Measurements from ENCODE around the gene SOCS2.
A peak's percentile ranks its signal among the peaks of the same experiment; 100 is the strongest.

Gene SOCS2

DNA sequence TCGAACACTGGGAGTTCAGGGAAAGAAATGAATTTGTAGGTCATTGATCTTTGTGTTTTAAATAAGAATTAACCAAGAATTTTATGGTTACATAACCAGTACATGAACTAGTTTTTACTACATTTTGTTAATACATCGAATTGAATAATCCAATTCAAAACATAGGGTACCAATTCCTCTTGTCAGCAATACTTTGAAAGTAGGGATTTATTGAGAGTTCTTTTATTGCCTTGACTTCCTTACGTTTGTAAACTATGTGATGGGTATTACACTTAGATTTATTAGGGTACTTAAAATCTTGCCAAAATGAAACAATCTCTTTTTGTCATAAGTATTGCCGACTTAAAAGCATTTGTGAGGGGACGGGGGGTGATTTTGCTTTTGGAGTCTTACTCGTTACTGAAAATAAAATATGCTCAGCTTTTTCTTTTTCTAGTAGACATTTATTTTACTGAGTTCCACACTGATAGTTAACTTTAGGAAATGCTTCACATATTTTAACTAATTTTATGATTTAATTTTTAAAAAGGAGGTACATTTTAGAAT lies 22.4 kb downstream of the SOCS2 start:
- no peak for TF ChIP-seq Cebpa-rat (IDR thresholded peaks at IDR 0.05)
- Histone ChIP-seq H3K36me3 (no peaks in the 10 kb centered on the region), H3K4me3 (peak overlapping the region in 4 of 10 experiments; percentile 3 to 27 (median 7); a peak in 6 of 20 replicates), H4K20me1 (peaks cover 0 to 11% (median 0%) of the 10 kb centered on the region in 11 experiments; a peak in 3 of 22 replicates), H3K27me3 (peaks cover 66 to 79% (median 72%) of the 10 kb centered on the region in 11 experiments), H3K4me2 (peak overlapping the region; percentile 24 to 79 (median 55); a peak in 17 of 22 replicates), H3K9me3 (replicated peaks in 1 of 11) (peaks cover 0 to 6% (median 0%) of the 10 kb centered on the region in 11 experiments; a peak in 4 of 22 replicates), H3K9ac (peak overlapping the region in 8 of 11 experiments; percentile 50 to 82 (median 77); a peak in 15 of 22 replicates), H3K27ac (peak overlapping the region in 9 of 11 experiments; percentile 29 to 91 (median 86); a peak in 18 of 22 replicates), H3K4me1 (peaks cover 5 to 65% (median 50%) of the 10 kb centered on the region in 10 experiments; a peak in 18 of 20 replicates)

- H3K9me3 ChIP-seq (replicated peaks in 1 of 11): peaks cover 0 to 6% (median 0%) of the 10 kb centered on the region in 11 experiments; a peak in 4 of 22 replicates
- peak overlapping the region in 8 of 11 experiments; percentile 50 to 82 (median 77); a peak in 16 of 22 replicates for H3K9ac ChIP-seq
- H3K27ac ChIP-seq: peak overlapping the region in 8 of 11 experiments; percentile 80 to 91 (median 88); a peak in 17 of 22 replicates
- H3K27me3 ChIP-seq: peaks cover 61 to 73% (median 67%) of the 10 kb centered on the region in 11 experiments
- peak overlapping the region in 3 of 10 experiments; percentile 3 to 20 (median 8); a peak in 6 of 20 replicates for H3K4me3 ChIP-seq
- H3K4me2 ChIP-seq: peak overlapping the region in 10 of 11 experiments; percentile 24 to 79 (median 60); a peak in 17 of 22 replicates
- H3K36me3 ChIP-seq: no peaks in the 10 kb centered on the region
- no peak for TF ChIP-seq Cebpa-rat (IDR thresholded peaks at IDR 0.05)
- H3K4me1 ChIP-seq: peaks cover 5 to 59% (median 45%) of the 10 kb centered on the region in 10 experiments; a peak in 18 of 20 replicates
- H4K20me1 ChIP-seq: peaks cover 0 to 11% (median 0%) of the 10 kb centered on the region in 11 experiments; a peak in 3 of 22 replicates
Observed at GRCh38 chr12:93595351-93595750, 22.9 kb downstream of the SOCS2 start.

DNA sequence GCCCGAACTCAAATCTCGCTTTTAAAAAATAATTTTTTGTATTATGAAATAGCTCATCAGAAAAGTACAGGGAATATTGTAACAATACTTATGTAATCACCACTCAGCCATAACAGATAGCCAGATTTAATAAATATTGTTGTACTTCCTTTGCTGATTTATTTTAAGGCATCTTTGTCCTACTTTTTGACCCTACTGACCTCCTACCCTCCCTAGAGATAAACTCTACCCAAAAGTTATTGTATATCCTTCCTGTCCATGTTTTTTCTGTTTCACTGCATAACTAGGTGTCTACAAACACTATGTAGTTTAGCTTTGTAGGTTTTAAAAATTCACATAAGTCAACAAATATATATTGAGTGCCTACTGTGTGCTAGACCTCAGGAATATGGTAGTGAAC lies 25.1 kb downstream of the SOCS2 start:
- H3K4me1 ChIP-seq: peaks cover 0 to 42% (median 30%) of the 10 kb centered on the region in 10 experiments; a peak in 18 of 20 replicates
- no peak overlapping the region for H3K9ac ChIP-seq
- no peak overlapping the region for H3K4me3 ChIP-seq
- no peaks in the 10 kb centered on the region for H3K36me3 ChIP-seq
- H3K4me2 ChIP-seq: peak overlapping the region in 7 of 11 experiments; percentile 0 to 68 (median 26); a peak in 6 of 22 replicates
- TF ChIP-seq Cebpa-rat (IDR thresholded peaks at IDR 0.05): no peak
- peak overlapping the region in 1 of 11 experiments; percentile 5; a peak in 1 of 22 replicates for H3K27ac ChIP-seq
- peaks cover 0 to 6% (median 0%) of the 10 kb centered on the region in 11 experiments; a peak in 5 of 22 replicates for H3K9me3 ChIP-seq (replicated peaks in 1 of 11)
- H3K27me3 ChIP-seq: peaks cover 41 to 51% (median 45%) of the 10 kb centered on the region in 11 experiments
- H4K20me1 ChIP-seq: no peaks in the 10 kb centered on the region

DNA sequence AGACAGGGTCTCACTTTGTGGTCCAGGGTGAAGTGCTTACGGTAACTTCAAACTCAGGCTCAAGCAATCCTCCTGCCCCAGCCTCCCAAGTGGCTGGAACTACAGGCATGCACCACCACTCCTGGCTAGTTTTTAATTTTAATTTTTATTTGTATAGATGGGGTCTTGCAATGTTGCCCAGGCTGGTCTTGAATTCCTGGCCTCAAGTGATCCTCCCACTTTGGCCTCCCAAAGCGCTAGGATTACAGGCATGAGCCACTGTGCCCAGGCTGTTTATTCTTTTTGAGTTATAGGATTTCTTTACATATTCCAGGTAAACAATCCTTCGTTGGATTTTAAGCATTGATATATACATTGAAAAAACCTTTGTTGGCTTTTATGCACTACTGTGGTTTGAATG lies 26.7 kb downstream of the SOCS2 start:
- H3K36me3 ChIP-seq: no peaks in the 10 kb centered on the region
- peaks cover 25 to 35% (median 29%) of the 10 kb centered on the region in 11 experiments for H3K27me3 ChIP-seq
- no peak overlapping the region for H3K27ac ChIP-seq
- H3K9me3 ChIP-seq (replicated peaks in 1 of 11): peaks cover 0 to 6% (median 0%) of the 10 kb centered on the region in 11 experiments; a peak in 5 of 22 replicates
- H3K4me2 ChIP-seq: no peak overlapping the region
- H4K20me1 ChIP-seq: no peaks in the 10 kb centered on the region
- H3K4me3 ChIP-seq: no peak overlapping the region
- peaks cover 0 to 42% (median 28%) of the 10 kb centered on the region in 10 experiments; a peak in 16 of 20 replicates for H3K4me1 ChIP-seq
- H3K9ac ChIP-seq: no peak overlapping the region
- TF ChIP-seq Cebpa-rat (IDR thresholded peaks at IDR 0.05): no peak

DNA sequence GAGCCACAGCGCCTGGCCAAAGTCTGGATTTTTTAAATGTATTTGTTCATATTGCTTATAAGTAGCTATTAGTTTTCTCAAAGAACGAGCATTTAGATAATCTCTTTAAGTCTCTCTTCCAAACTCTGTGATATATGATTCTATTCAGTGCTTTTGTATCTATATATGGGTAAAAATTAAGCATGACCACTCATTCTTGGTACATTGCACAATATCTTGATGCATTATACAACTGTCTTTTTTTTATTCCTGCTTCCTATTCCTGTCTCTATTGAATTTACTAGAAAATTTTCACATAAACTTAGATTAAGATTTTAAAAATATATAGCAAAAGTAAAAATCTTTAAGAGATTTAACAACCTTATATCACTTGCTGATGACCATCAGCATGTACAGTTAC lies 29.1 kb downstream of the SOCS2 start:
- peaks cover 0 to 9% (median 0%) of the 10 kb centered on the region in 11 experiments; a peak in 5 of 22 replicates for H3K9me3 ChIP-seq (replicated peaks in 1 of 11)
- H3K4me3 ChIP-seq: no peak overlapping the region
- H4K20me1 ChIP-seq: no peaks in the 10 kb centered on the region
- no peak overlapping the region for H3K27ac ChIP-seq
- H3K4me2 ChIP-seq: no peak overlapping the region
- no peak overlapping the region for H3K9ac ChIP-seq
- H3K4me1 ChIP-seq: peaks cover 0 to 42% (median 25%) of the 10 kb centered on the region in 10 experiments; a peak in 14 of 20 replicates
- no peak for TF ChIP-seq Cebpa-rat (IDR thresholded peaks at IDR 0.05)
- H3K36me3 ChIP-seq: no peaks in the 10 kb centered on the region
- H3K27me3 ChIP-seq: peaks cover under 1 to 11% (median 5%) of the 10 kb centered on the region in 11 experiments; a peak in 14 of 22 replicates

DNA sequence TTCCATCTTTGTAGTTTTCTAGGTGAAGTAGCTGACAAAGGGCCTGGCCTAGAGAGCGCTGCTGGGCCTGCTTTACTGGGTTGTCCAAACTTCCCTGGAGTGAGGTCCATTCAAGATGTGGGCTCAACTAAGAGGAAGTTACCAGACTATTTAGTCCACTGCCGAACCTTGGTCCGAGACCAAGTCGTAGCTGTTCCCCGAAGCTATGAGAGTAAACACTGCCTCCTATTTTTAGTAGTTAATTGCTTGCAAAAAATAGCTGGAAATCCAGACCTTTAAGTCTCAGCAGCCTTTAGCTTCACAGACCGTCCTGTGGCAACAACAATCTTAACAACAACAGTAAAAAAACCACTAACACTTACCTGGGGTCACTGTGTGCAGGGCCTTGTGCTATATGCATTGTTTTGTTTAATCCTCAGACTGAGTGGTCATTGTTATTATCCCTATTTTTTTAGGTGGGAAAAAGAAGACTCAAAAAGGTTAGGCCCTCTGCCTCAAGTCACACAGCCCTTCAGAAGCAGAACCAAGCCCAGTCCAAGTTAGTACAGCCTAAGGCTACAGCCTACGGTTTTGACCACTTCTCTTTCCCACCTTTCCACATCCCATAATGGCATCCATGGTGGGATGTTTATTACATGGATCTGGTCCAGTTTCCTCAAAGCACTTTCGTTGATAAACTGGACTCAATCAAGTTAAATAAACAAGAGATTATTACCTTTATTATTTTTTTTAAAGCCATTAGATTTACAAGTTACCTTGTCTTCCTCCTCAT lies 30.6 kb downstream of the SOCS2 start:
- peaks cover 0 to 9% (median 0%) of the 10 kb centered on the region in 11 experiments; a peak in 5 of 22 replicates for H3K9me3 ChIP-seq (replicated peaks in 1 of 11)
- no peak for TF ChIP-seq Cebpa-rat (IDR thresholded peaks at IDR 0.05)
- no peak overlapping the region for H3K4me3 ChIP-seq
- H3K27me3 ChIP-seq: no peaks in the 10 kb centered on the region
- H3K4me2 ChIP-seq: peak overlapping the region in 8 of 11 experiments; percentile 26 to 55 (median 34); a peak in 14 of 22 replicates
- H3K27ac ChIP-seq: no peak overlapping the region
- no peaks in the 10 kb centered on the region for H3K36me3 ChIP-seq
- no peak overlapping the region for H3K9ac ChIP-seq
- H4K20me1 ChIP-seq: no peaks in the 10 kb centered on the region
- peaks cover 0 to 27% (median 16%) of the 10 kb centered on the region in 10 experiments; a peak in 14 of 20 replicates for H3K4me1 ChIP-seq

DNA sequence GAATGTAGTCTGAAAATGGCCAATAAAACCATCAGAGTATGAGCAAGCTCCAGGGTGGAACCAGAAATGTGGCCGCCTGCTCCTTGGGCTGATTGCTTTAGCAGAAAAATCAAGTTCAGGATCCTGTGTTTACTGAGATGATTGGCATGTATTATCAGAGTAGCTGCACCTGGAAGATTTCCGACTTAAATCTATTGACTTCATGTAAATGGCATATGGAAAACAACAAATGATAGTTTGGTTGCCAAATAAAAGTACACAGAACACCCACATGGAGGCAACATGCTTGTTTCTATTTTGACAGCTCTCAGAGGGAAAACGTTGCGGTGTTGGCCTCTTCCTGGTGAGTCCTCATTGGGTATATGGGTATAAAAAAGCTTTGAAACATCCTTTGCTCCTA lies 31.3 kb downstream of the SOCS2 start:
- Histone ChIP-seq H3K27me3 (no peaks in the 10 kb centered on the region), H3K4me2 (peak overlapping the region in 8 of 11 experiments; percentile 26 to 55 (median 34); a peak in 16 of 22 replicates), H3K36me3 (no peaks in the 10 kb centered on the region), H3K4me1 (peaks cover 0 to 24% (median 13%) of the 10 kb centered on the region in 10 experiments; a peak in 14 of 20 replicates), H3K9me3 (replicated peaks in 1 of 11) (peaks cover 0 to 9% (median 0%) of the 10 kb centered on the region in 11 experiments; a peak in 5 of 22 replicates), H3K4me3 (no peak overlapping the region), H3K9ac (no peak overlapping the region), H3K27ac (no peak overlapping the region), H4K20me1 (no peaks in the 10 kb centered on the region)
- TF ChIP-seq Cebpa-rat (IDR thresholded peaks at IDR 0.05): no peak

DNA sequence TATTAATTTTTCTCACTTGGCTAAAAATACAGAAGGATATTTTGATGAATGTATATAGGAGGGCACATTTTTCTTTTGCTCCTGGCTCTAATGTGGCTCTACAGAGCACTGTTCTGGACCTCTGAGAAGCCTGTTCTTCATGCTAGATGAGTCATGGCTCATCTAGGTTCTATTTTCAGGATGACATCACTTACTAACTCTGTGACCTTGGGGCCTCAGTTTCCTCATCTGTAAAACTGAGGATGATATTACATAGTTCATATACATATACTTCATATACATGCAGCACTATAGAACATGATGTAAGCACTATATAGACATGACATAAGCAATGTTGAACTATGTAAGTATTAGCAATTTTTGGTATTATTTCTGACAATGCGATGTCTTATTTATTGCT lies 35.8 kb downstream of the SOCS2 start:
- Histone ChIP-seq H3K27ac (no peak overlapping the region), H3K36me3 (no peaks in the 10 kb centered on the region), H3K4me3 (no peak overlapping the region), H4K20me1 (no peaks in the 10 kb centered on the region), H3K9ac (no peak overlapping the region), H3K27me3 (no peaks in the 10 kb centered on the region), H3K9me3 (replicated peaks in 1 of 11) (0 out of 22 replicates have a peak, but pooled peaks cover 0 to 3% (median 0%) of the 10 kb centered on the region in 11 experiments), H3K4me1 (peaks cover 8 to 17% (median 9%) of the 10 kb centered on the region in 10 experiments), H3K4me2 (no peak overlapping the region)
- TF ChIP-seq Cebpa-rat (IDR thresholded peaks at IDR 0.05): no peak
